GM19193 (cell line): Measurements from ENCODE around the gene ARNT2.

Source experiments
- POLR2A ChIP-seq: IDR thresholded peaks from 4 replicates; pipeline ENCODE4 v1.6.1; 2011; ENCODE audit not compliant: insufficient read depth, insufficient read length; ENCODE audit errors: extremely low read depth

Gene ARNT2

GRCh38 chr15:80464951-80465625 lies 60.9 kb downstream of the ARNT2 start:
- TF ChIP-seq POLR2A, result no peak

GRCh38 chr15:80465626-80466005 lies 61.4 kb downstream of the ARNT2 start:
- no peak for TF ChIP-seq POLR2A

- TF ChIP-seq POLR2A, result no peak
Observed at GRCh38 chr15:80466543-80466942, 62.4 kb downstream of the ARNT2 start.

- no peak for TF ChIP-seq POLR2A
Observed at GRCh38 chr15:80467311-80467714, 63.1 kb downstream of the ARNT2 start.

- TF ChIP-seq POLR2A, result no peak
Observed at GRCh38 chr15:80468796-80469195, 64.6 kb downstream of the ARNT2 start.

GRCh38 chr15:80471881-80472280 lies 67.7 kb downstream of the ARNT2 start:
- TF ChIP-seq POLR2A, result no peak

- no peak for TF ChIP-seq POLR2A
Observed at GRCh38 chr15:80473286-80474223, 69.4 kb downstream of the ARNT2 start.

GRCh38 chr15:80474224-80475215 lies 70.3 kb downstream of the ARNT2 start:
- no peak for TF ChIP-seq POLR2A

- TF ChIP-seq POLR2A, result no peak
Observed at GRCh38 chr15:80475572-80475971, 71.4 kb downstream of the ARNT2 start.

GRCh38 chr15:80476036-80476435 lies 71.9 kb downstream of the ARNT2 start:
- no peak for TF ChIP-seq POLR2A

GRCh38 chr15:80478075-80478474 lies 73.9 kb downstream of the ARNT2 start:
- TF ChIP-seq POLR2A, result no peak

- no peak for TF ChIP-seq POLR2A
Observed at GRCh38 chr15:80479191-80479590, 75.0 kb downstream of the ARNT2 start.

GRCh38 chr15:80480171-80480811 lies 76.1 kb downstream of the ARNT2 start:
- no peak for TF ChIP-seq POLR2A

- no peak for TF ChIP-seq POLR2A
Observed at GRCh38 chr15:80480909-80481308, 76.7 kb downstream of the ARNT2 start.
